ENCODE measurements around the gene POLK. TPM values are rescaled to one million over a fixed set of nuclear protein-coding genes. Genes with fewer than 3 reads are reported as not detected.

Gene POLK
- total and polyA plus RNA-seq, 2 of the 8 experiments (the other 6 are each of a cell fraction or from before 2014, with no cell fraction given), result 2.0 to 9.0 TPM

DNA sequence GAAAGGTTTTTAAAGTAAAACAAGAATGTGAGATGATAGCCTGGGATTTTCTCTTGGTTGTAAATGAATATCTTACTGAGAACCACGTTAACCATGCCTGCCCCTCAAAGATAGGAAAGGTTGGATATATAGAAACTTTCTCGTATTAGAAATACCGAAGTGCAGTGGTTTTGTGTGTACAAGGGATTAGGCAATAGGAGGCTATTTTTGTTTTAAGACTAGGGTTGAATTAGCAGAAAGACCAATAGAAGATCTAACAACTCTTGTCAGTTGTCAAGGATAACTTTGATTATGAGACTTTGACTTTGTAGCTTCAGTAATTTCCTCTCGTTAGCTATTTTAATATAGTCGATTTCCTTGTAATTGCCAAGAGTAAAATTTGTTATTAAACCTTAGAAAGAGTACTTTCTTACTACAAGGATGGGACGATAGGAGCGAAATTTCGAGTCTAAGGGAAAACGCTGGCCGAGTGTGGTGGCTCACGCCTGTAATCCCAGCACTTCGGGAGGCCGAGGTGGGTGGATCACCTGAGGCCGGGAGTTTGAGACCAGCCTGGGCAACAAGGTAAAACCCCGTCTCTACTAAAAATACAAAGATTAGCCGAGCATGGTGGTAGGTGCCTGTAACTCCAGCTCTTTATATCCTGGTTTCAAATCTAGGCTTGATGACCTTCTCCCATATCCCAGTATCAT lies 838 bp downstream of the POLK start (continued):
- TF ChIP-seq, protein P1, sequence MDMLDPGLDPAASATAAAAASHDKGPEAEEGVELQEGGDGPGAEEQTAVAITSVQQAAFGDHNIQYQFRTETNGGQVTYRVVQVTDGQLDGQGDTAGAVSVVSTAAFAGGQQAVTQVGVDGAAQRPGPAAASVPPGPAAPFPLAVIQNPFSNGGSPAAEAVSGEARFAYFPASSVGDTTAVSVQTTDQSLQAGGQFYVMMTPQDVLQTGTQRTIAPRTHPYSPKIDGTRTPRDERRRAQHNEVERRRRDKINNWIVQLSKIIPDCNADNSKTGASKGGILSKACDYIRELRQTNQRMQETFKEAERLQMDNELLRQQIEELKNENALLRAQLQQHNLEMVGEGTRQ (IDR thresholded peaks at IDR 0.05; ENCODE audit: low read length), result no peak
- no peak for TF ChIP-seq SIN3A (conservative IDR thresholded peaks at IDR 0.05 in 1 of 2, IDR thresholded peaks at IDR 0.05 in 1 of 2; ENCODE audit: low read depth in 1 of 2, low read length in 2 of 2)
